GM23338 (cell line): Measurements from ENCODE around the gene TXNRD3. TPM values are rescaled to one million over a fixed set of nuclear protein-coding genes. Genes with fewer than 3 reads are reported as not detected.

ENCODE experiments used
- ATAC-seq: fragments of 200-7000 bp; cut with Tn5 transposase; 3 replicates; pipeline ENCODE4 v1.9.1; 2020
- DNase-seq: peaks from one replicate; pipeline ENCODE4 v3.0.0-alpha.2; 2015; ENCODE audit warnings: low spot score
- H2AFZ ChIP-seq: fragments of 200-600 bp; sonication (generic); 2 replicates; pipeline ENCODE4 v1.8.0; 2016; ENCODE audit warnings: antibody characterized with exemption, mild to moderate bottlenecking, moderate library complexity
- H3F3A ChIP-seq: fragments of 200-600 bp; sonication (generic); replicated peaks from 2 replicates; pipeline ENCODE4 v1.8.0; 2017; ENCODE audit warnings: antibody characterized with exemption, mixed run types, low read depth
- H3K27ac ChIP-seq: fragments of 200-600 bp; sonication (generic); 2 replicates; pipeline ENCODE4 v1.6.1; 2016; ENCODE audit warnings: low read depth
- H3K27me3 ChIP-seq: fragments of 200-600 bp; sonication (generic); 2 replicates; pipeline ENCODE4 v1.8.0; 2016; ENCODE audit warnings: mild to moderate bottlenecking, mixed run types, moderate library complexity; ENCODE audit not compliant: insufficient read depth
- H3K36me3 ChIP-seq: fragments of 200-600 bp; sonication (generic); 2 replicates; pipeline ENCODE4 v1.8.0; 2016; ENCODE audit warnings: mild to moderate bottlenecking; ENCODE audit not compliant: insufficient read depth
- H3K4me1 ChIP-seq: fragments of 200-600 bp; sonication (generic); 2 replicates; pipeline ENCODE4 v1.8.0; 2016; ENCODE audit warnings: mild to moderate bottlenecking, moderate library complexity; ENCODE audit not compliant: insufficient read depth
- H3K4me2 ChIP-seq: fragments of 200-600 bp; sonication (generic); 2 replicates; pipeline ENCODE4 v1.7.1; 2017; ENCODE audit warnings: mixed run types
- H3K4me3 ChIP-seq: fragments of 200-600 bp; sonication (generic); 2 replicates; pipeline ENCODE4 v1.6.1; 2016; ENCODE audit warnings: mixed run types
- H3K79me2 ChIP-seq: fragments of 200-600 bp; sonication (generic); replicated peaks from 2 replicates; pipeline ENCODE4 v1.8.0; 2017; ENCODE audit warnings: mild to moderate bottlenecking; ENCODE audit not compliant: insufficient read depth
- H3K9me2 ChIP-seq: fragments of 200-600 bp; sonication (generic); 2 replicates; pipeline ENCODE4 v1.8.0; 2017; ENCODE audit not compliant: insufficient read depth
- H4K20me1 ChIP-seq: fragments of 200-600 bp; sonication (generic); replicated peaks from 2 replicates; pipeline ENCODE4 v1.8.0; 2017; ENCODE audit warnings: mild to moderate bottlenecking; ENCODE audit not compliant: insufficient read depth
- H3K27ac Mint-ChIP-seq: 2 replicates; pipeline ENCODE4 v1.8.0; 2020; ENCODE audit warnings: inconsistent platforms, mild to moderate bottlenecking, moderate library complexity, mixed read lengths
- H3K27me3 Mint-ChIP-seq: 3 replicates; pipeline ENCODE4 v1.8.0; 2022; ENCODE audit warnings: low read depth, mild to moderate bottlenecking, moderate library complexity, mixed read lengths, inconsistent platforms; ENCODE audit not compliant: insufficient read depth, poor library complexity
- H3K36me3 Mint-ChIP-seq: 3 replicates; pipeline ENCODE4 v1.8.0; 2021; ENCODE audit warnings: low read depth, mild to moderate bottlenecking, inconsistent platforms, moderate library complexity, mixed read lengths
- H3K4me1 Mint-ChIP-seq: 3 replicates; pipeline ENCODE4 v1.8.0; 2020; ENCODE audit warnings: mild to moderate bottlenecking, inconsistent platforms, mixed read lengths
- H3K4me3 Mint-ChIP-seq: 3 replicates; pipeline ENCODE4 v1.8.0; 2021; ENCODE audit warnings: moderate library complexity, mild to moderate bottlenecking, inconsistent platforms, mixed read lengths
- H3K9me3 Mint-ChIP-seq: 3 replicates; pipeline ENCODE4 v1.8.0; 2020; ENCODE audit warnings: moderate library complexity, mild to moderate bottlenecking, inconsistent platforms, mixed read lengths
- CTCF ChIP-seq, 2 experiments: fragments of 200-600 bp in 1 of 2; sonication (generic) in 1 of 2; conservative IDR thresholded peaks; 2 replicates each; pipeline versions ENCODE4 v1.5.1 to v1.6.1; 2016 to 2017; ENCODE audit warnings: antibody characterized with exemption in 2 of 2, low read depth in 2 of 2, mild to moderate bottlenecking in 2 of 2, moderate library complexity in 1 of 2
- ETS1 ChIP-seq: IDR thresholded peaks from 2 replicates; pipeline ENCODE4 v1.6.1; 2016; ENCODE audit warnings: antibody characterized with exemption
- JUNB ChIP-seq: IDR thresholded peaks from one replicate; pipeline ENCODE4 v1.6.1; 2016; ENCODE audit warnings: antibody characterized with exemption; ENCODE audit not compliant: unreplicated experiment
- REST ChIP-seq: IDR thresholded peaks from one replicate; pipeline ENCODE4 v1.6.1; 2018; ENCODE audit warnings: antibody characterized with exemption; ENCODE audit not compliant: unreplicated experiment
- polyA plus RNA-seq: library from polyadenylated mRNA; unstranded; fragments of >200 nt; fragmentation: Nextera tagmentation; extraction: Ambion mirVana; gene quantifications from 2 replicates; pipeline ENCODE4 v1.2.1, GENCODE V29; 2016
- total RNA-seq: library from RNA; depleted of rRNA; stranded (reverse); fragments of >200 nt; shearing (Covaris generic); gene quantifications from 2 replicates; pipeline ENCODE4 v1.2.3, GENCODE V29; 2014

TXNRD3 gene
- total and polyA plus RNA-seq, 2 experiments from 2014 or later, result 3.0 to 4.1 TPM

GRCh38 chr3:126571078-126571477, 83.8 kb downstream of the TXNRD3 start:
- H3K27me3 ChIP-seq, result no peaks in the 10 kb centered on the region
- H3K4me3 ChIP-seq, result no peak overlapping the region
- TF ChIP-seq ETS1 (no peak), REST (no peak)
- peaks cover 5% of the 10 kb centered on the region for H3K27me3 Mint-ChIP-seq
- H3F3A ChIP-seq, result no peaks in the 10 kb centered on the region
- no peaks in the 10 kb centered on the region for H3K9me2 ChIP-seq
- no peak overlapping the region for H3K4me2 ChIP-seq
- DNase-seq (no peak), ATAC-seq (no peak)
- no peaks in the 10 kb centered on the region for H3K36me3 ChIP-seq
- H3K79me2 ChIP-seq, result no peaks in the 10 kb centered on the region
- no peak overlapping the region for H3K4me3 Mint-ChIP-seq
- H3K27ac ChIP-seq, result no peak overlapping the region
- peaks cover 6% of the 10 kb centered on the region; the same call in 1 of the 3 replicates for H3K4me1 Mint-ChIP-seq
- H4K20me1 ChIP-seq, result no peaks in the 10 kb centered on the region
- no peaks in the 10 kb centered on the region for H3K36me3 Mint-ChIP-seq
- H3K4me1 ChIP-seq, result no peaks in the 10 kb centered on the region
- H2AFZ ChIP-seq, result no peak overlapping the region
- H3K9me3 Mint-ChIP-seq, result no peaks in the 10 kb centered on the region
- no peak overlapping the region for H3K27ac Mint-ChIP-seq

GRCh38 chr3:126570103-126570541, 84.8 kb downstream of the TXNRD3 start:
- H3K27ac ChIP-seq, result no peak overlapping the region
- TF ChIP-seq JUNB (no peak), CTCF (conservative IDR thresholded peaks at IDR 0.05; ENCODE audit: low read depth in 2 of 2) (peak in 1 of 2 experiments; percentile 43; a peak in 2 of 4 replicates)
- Mint-ChIP-seq H3K27me3 (peaks cover 5% of the 10 kb centered on the region), H3K4me3 (no peak overlapping the region), H3K4me1 (peaks cover 6% of the 10 kb centered on the region; the same call in 1 of the 3 replicates), H3K27ac (no peak overlapping the region), H3K36me3 (no peaks in the 10 kb centered on the region), H3K9me3 (no peaks in the 10 kb centered on the region)
- H3K4me2 ChIP-seq, result no peak overlapping the region
- H3K4me1 ChIP-seq, result no peaks in the 10 kb centered on the region
- no peaks in the 10 kb centered on the region for H3K36me3 ChIP-seq
- H3K27me3 ChIP-seq, result no peaks in the 10 kb centered on the region
- ATAC-seq (peak; percentile 83), DNase-seq (peak; percentile 22)
- no peaks in the 10 kb centered on the region for H3F3A ChIP-seq
- no peaks in the 10 kb centered on the region for H4K20me1 ChIP-seq
- no peak overlapping the region for H3K4me3 ChIP-seq
- H3K9me2 ChIP-seq, result no peaks in the 10 kb centered on the region
- H3K79me2 ChIP-seq, result no peaks in the 10 kb centered on the region
- H2AFZ ChIP-seq, result no peak overlapping the region
